SU-DHL-6 (cell line): Measurements from ENCODE around the gene FMNL3.

Experiments used
- H2AFZ ChIP-seq: fragments of 200-600 bp; sonication (generic); 2 replicates; pipeline ENCODE4 v1.6.1; 2014; ENCODE audit warnings: low read depth, mild to moderate bottlenecking, moderate library complexity, mixed read lengths, antibody characterized with exemption, low read length; ENCODE audit not compliant: severe bottlenecking
- H3F3A ChIP-seq: fragments of 200-600 bp; shearing (Covaris generic); 2 replicates; pipeline ENCODE4 v1.6.0; 2016; ENCODE audit warnings: antibody characterized with exemption, mild to moderate bottlenecking; ENCODE audit not compliant: insufficient read depth
- H3K27ac ChIP-seq: fragments of 200-600 bp; sonication (generic); 2 replicates; pipeline ENCODE4 v1.5.1; 2016; ENCODE audit warnings: low read depth, mild to moderate bottlenecking, low read length, moderate library complexity, mixed read lengths
- H3K27me3 ChIP-seq: fragments of 200-600 bp; sonication (generic), shearing (Covaris generic); 2 replicates; pipeline ENCODE4 v1.6.0; 2014; ENCODE audit warnings: mild to moderate bottlenecking, low read length
- H3K36me3 ChIP-seq: fragments of 200-600 bp; sonication (generic); 2 replicates; pipeline ENCODE4 v1.6.1; 2014; ENCODE audit warnings: mild to moderate bottlenecking, low read length, mixed read lengths
- H3K4me2 ChIP-seq: fragments of 300-600, 200-600 bp; shearing (Covaris generic), sonication (generic); 2 replicates; pipeline ENCODE4 v1.6.0; 2014; ENCODE audit warnings: low read length, low read depth, mild to moderate bottlenecking; ENCODE audit not compliant: poor library complexity, severe bottlenecking
- H3K4me3 ChIP-seq: fragments of 200-600 bp; sonication (generic); 2 replicates; pipeline ENCODE4 v1.5.1; 2014; ENCODE audit warnings: antibody characterized with exemption, low read length, mild to moderate bottlenecking, mixed read lengths; ENCODE audit not compliant: insufficient read depth, poor library complexity, severe bottlenecking
- H3K79me2 ChIP-seq: fragments of 200-600 bp; sonication (generic); 2 replicates; pipeline ENCODE4 v1.6.1; 2014; ENCODE audit warnings: mild to moderate bottlenecking, low read length, moderate library complexity; ENCODE audit not compliant: insufficient read depth
- H3K9ac ChIP-seq: fragments of 200-600 bp; sonication (generic); 2 replicates; pipeline ENCODE4 v1.7.0; 2014; ENCODE audit warnings: mild to moderate bottlenecking, low read length
- H3K9me2 ChIP-seq: fragments of 200-600 bp; sonication (generic); replicated peaks from 2 replicates; pipeline ENCODE4 v1.6.1; 2014; ENCODE audit warnings: low read length; ENCODE audit not compliant: insufficient read depth
- H3K9me3 ChIP-seq: fragments of 200-600 bp; sonication (generic); 2 replicates; pipeline ENCODE4 v1.6.1; 2014; ENCODE audit warnings: low read length, mixed read lengths; ENCODE audit not compliant: insufficient read depth
- H4K20me1 ChIP-seq: fragments of 200-600 bp; sonication (generic); 2 replicates; pipeline ENCODE4 v1.6.1; 2014; ENCODE audit warnings: low read depth, mild to moderate bottlenecking, antibody characterized with exemption, low read length, moderate library complexity, mixed read lengths
- CTCF ChIP-seq: fragments of 200-600 bp; sonication (generic); IDR thresholded peaks from one replicate; pipeline ENCODE4 v1.5.1; 2017; ENCODE audit warnings: antibody characterized with exemption, mild to moderate bottlenecking, low read length, moderate library complexity; ENCODE audit not compliant: insufficient read depth, poor library complexity, severe bottlenecking
- EZH2phosphoT487 ChIP-seq: fragments of 200-600 bp; sonication (generic), shearing (Covaris generic); conservative IDR thresholded peaks from 2 replicates; pipeline ENCODE4 v1.6.1; 2018; ENCODE audit warnings: mild to moderate bottlenecking, antibody characterized with exemption, low read length, moderate library complexity, mixed read lengths

Gene FMNL3

GRCh38 chr12:49707128-49707811 lies at the start of gene FMNL3:
Gene FMNL3 (minus strand): TSS chr12:49707405. CDS start chr12:49707180, 225 bp downstream.
- Histone ChIP-seq H3K4me2 (peak within 1 kb of the TSS; percentile 62), H3K9ac (peak within 1 kb of the TSS; percentile 85), H3K9me3 (no peaks in the 10 kb centered on the region), H3F3A (0 out of 2 replicates have a peak, but pooled peaks cover 4% of the 10 kb centered on the region), H3K9me2 (no peaks in the 10 kb centered on the region), H3K79me2 (peaks cover 30% of the 10 kb centered on the region), H3K36me3 (no peaks in the 10 kb centered on the region), H3K4me3 (peak within 1 kb of the TSS; percentile 67), H3K27me3 (no peaks in the 10 kb centered on the region), H3K27ac (peak within 1 kb of the TSS; percentile 57), H2AFZ (peak within 1 kb of the TSS; percentile 75), H4K20me1 (peaks cover 3% of the 10 kb centered on the region; the same call in 1 of the 2 replicates)
- peak; percentile 95 for TF ChIP-seq CTCF
- no peak for TF ChIP-seq EZH2phosphoT487

- H3K9me3 ChIP-seq = no peaks in the 10 kb centered on the region
- no peak overlapping the region for H3K4me2 ChIP-seq
- H3K36me3 ChIP-seq = peaks cover 29% of the 10 kb centered on the region
- no peak for TF ChIP-seq CTCF
- TF ChIP-seq EZH2phosphoT487 = no peak
- peaks cover 85% of the 10 kb centered on the region for H3K79me2 ChIP-seq
- no peak overlapping the region for H2AFZ ChIP-seq
- no peaks in the 10 kb centered on the region for H3K27me3 ChIP-seq
- peaks cover 26% of the 10 kb centered on the region for H4K20me1 ChIP-seq
- H3K9me2 ChIP-seq = no peaks in the 10 kb centered on the region
- H3F3A ChIP-seq = 0 out of 2 replicates have a peak, but pooled peaks cover 6% of the 10 kb centered on the region
- H3K27ac ChIP-seq = no peak overlapping the region
- no peak overlapping the region for H3K4me3 ChIP-seq
- no peak overlapping the region for H3K9ac ChIP-seq
Measured at GRCh38 chr12:49750996-49751393, 43.8 kb upstream of the FMNL3 start.

- H3K9me2 ChIP-seq = no peaks in the 10 kb centered on the region
- H3K9ac ChIP-seq = no peak overlapping the region
- H3K79me2 ChIP-seq = peaks cover 92% of the 10 kb centered on the region
- no peaks in the 10 kb centered on the region for H3K27me3 ChIP-seq
- H3K27ac ChIP-seq = peak overlapping the region; percentile 9; the same call in 1 of the 2 replicates
- peak overlapping the region; percentile 6 for H3K4me2 ChIP-seq
- no peak overlapping the region for H3K4me3 ChIP-seq
- H3K36me3 ChIP-seq = peaks cover 26% of the 10 kb centered on the region
- no peak for TF ChIP-seq EZH2phosphoT487
- no peak for TF ChIP-seq CTCF
- 0 out of 2 replicates have a peak, but pooled peaks cover 6% of the 10 kb centered on the region for H3F3A ChIP-seq
- H4K20me1 ChIP-seq = peaks cover 26% of the 10 kb centered on the region
- no peaks in the 10 kb centered on the region for H3K9me3 ChIP-seq
- no peak overlapping the region for H2AFZ ChIP-seq
Measured at GRCh38 chr12:49750027-49750995, 43.1 kb upstream of the FMNL3 start.
